HG03108 (cell line): ENCODE data around the gene LAMTOR5.
"Not testable (repeated sequence)": the region's sequence is repeated elsewhere in the genome, so short reads cannot be mapped to it uniquely, and the experiment has no call there.

Source experiments
- ATAC-seq: cut with Tn5 transposase; IDR thresholded peaks from one replicate; pipeline ENCODE4 v1.9.1; 2021; ENCODE audit warnings: moderate library complexity; ENCODE audit not compliant: unreplicated experiment

Gene LAMTOR5

DNA sequence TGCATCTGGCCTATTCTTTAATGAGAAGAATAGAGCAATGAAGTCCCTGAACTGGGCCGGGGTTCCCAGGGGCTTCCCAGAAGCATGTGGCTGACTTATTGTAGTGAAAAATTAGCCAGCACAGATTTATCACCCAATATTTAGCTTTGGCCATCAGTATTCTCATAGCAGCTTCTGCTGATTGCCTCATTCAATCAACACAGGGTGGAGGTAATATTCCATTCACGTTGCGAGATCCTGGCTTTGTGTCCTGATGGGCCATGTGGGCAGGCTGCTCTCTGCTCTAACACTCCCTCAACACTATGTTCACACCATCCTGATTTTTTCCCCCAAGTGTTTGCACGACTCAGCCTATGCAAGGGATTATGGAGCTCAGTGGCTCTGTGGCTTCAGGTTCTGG is 21.5 kb upstream of the LAMTOR5 start:
- ATAC-seq, result no peak

DNA sequence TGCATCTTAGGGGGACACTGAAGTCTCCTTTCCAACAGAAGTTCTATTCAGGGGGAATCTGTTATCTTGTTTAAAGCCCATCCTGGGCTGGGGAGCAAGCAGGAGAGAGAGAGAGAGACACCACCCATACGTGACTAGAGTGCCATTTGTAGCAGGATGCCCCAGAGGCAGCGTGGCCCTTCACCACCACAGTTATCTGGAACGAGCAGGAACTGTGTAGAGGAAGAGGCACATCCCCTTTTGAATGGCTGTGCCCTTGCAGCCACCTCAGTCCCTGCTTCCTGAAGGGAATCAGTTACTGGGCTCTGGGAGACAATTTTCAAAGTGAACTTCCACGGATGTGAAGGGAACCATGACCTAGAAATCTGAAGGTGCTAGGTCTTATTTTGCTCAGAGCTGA is 19.4 kb upstream of the LAMTOR5 start:
- no peak for ATAC-seq

DNA sequence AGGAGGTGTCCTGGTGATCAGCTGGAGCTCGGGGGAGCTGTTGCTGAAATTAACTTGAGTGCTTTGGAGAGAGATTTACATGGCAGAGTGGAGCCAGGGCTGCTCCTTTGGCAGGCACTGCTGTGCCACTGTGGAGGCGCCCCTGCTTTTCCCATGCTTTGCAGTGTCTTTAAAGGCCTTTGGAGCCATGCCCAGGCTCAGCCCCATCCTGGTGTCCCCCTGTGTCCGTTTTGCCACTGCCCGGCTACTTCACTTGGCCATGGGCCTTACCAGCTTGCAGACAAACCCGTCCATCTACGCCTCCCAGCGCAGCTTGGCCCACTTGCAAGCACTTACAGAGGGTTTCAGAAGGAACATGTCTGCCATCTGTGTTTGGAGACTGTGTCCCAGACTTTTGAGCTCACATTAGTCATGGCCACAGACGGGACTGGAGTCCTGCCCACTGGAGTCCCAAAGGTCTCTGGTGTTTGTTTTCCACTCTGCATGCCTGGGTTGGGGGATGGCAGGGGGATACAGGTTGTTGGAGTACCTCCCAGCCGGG is 18.2 kb upstream of the LAMTOR5 start:
- ATAC-seq, result no peak

DNA sequence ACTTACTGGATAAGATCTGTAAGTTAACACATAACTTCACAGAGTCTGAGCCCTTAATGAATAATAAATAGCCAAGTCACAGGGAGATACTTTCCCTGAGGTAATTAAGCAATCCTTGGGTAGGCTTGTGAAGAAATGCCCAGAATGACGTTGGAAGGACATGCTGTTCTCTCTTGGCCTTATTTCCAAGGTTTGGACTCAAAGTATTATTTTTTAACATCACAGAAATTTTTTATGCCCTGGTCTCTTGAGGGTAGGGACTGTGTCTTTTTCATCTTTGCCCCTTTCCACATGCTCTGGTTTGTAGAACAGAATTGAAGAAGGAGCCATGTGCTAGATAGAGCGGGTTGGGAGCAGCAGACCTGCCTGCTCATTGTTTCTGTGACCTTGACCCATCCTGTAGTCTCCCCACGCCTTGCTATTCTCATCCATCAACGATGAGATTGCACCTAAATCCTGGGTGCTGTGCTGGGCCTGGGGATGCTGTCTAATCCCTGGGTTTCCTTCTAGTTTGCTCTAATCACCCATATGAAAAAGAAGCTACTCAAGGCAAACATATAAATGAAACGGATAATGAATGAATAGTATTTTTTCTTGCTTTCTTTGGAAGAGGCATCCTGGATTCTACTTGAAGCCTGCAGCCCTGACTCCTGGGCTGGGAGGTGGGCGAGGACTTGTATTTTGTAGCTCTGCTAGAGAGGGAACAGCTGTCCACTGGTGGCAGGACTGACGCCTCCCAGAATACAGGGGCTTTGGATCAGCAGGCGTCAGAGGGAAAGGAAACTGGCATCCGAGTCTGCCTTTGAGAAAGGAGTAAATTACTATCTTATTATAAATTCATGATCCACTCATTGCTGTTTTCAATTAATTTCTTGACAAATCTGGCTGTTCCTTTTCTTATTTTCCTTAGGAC is 17.5 kb upstream of the LAMTOR5 start:
- ATAC-seq, result no peak

DNA sequence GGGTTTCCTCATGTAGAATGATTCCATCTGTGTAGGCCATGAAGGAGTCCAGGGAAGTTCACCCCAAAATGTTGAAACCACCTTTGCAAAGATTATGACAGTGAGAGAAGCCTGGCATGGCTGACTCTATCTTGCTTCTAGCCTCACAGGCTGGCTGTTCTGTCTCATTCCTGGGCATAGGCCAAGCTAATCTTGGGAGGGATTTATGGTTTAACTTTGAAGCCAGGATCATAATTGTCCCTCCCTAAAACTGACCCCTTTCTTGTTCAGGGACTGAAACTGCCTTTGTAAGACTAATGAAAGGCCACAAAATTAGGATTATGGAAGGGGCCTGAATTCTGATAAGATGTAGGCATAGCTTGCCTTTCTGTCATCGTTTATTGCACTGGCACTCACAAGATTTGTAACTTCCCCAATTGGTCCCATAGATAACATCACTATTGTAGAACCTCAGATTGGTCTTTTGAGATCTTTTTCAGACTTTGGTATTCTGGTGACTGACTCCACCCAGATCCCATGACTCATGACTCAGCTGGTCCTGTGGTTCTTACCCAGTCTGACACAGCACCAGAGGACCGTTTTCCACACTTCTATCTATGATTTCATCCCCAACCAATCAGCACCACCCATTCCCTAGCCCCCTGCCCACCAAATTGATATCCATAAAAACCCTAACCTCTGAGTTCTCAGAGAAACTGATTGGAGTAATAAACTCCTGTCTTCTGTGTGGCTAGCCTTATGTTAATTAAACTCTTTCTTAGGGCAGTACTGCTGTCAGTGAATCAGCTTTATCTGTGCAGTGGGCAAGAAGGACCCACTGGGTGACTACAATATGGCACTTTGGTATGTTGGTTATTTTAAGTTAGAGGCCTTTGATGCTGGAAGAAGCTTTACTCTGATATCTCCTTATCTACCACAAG is 13.6 kb upstream of the LAMTOR5 start:
- ATAC-seq, result no peak

DNA sequence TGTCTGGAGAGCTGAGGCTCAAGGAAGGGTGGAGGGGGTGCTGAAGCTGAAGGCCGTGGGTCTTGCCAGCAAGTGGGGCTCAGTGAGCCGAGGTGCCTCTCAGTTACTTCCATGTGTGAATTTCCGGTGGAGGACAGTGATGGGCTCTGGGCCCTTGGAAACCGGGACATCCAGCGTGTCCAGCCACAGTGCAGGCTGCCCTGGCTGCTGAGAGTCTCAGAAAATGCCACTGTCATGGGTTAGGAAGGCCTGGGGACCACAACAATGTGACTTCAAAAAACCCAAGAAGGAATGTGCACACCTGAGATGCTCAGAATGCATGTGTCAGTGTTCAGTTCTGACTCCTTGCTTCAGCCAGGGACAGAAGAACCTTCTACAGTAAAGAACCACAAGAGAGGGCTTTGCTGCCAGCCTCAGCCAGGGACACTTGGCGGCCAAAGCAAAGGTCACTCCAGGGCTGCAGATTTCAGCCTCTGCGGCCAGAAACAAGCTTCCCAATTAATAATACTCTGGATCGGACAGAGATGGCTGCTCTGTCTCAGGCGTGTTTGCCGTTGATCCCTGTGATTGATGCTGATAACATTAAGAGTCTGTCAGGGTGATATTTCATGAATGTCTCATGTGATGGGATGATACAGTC is 12.6 kb upstream of the LAMTOR5 start:
- no peak for ATAC-seq

DNA sequence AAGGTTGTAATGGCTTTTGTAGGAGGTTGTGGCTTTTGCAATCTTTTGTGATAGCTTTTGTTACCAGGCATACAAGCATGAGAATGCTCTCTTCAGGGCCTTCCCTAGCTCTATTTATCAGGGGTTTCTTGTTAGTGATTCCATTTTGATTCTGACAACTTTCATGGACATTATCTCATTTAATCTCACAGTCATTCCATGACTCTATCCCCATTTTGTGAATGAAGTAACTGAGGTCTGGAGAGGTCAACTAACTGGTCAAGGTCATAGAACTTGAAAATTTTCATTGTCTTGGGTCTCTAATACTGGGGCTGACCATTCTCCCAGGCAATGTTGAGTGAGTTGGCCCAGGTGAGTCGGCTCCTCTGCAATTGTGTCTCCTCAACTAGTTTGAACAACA is 11.2 kb upstream of the LAMTOR5 start:
- ATAC-seq, result no peak

DNA sequence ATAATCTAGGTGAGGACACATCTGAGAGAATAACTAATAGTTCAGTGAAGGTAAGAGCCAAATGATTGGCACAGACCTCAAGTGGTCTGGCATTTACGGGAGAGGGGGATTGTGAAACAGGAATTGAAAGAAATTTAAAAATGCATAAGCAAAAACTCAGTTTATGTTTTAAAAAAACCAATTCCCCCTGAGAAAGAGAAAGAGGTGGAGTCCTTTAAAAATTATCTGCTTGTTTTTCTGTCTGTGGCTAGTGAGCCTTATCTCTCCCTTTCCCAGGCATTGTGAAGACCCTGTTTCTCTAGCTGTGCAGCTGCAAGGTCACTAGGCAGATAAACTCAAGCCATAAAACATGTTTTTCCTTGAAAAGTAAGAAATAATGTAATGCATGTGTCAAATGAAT is 5.6 kb upstream of the LAMTOR5 start:
- not testable (repeated sequence) for ATAC-seq

DNA sequence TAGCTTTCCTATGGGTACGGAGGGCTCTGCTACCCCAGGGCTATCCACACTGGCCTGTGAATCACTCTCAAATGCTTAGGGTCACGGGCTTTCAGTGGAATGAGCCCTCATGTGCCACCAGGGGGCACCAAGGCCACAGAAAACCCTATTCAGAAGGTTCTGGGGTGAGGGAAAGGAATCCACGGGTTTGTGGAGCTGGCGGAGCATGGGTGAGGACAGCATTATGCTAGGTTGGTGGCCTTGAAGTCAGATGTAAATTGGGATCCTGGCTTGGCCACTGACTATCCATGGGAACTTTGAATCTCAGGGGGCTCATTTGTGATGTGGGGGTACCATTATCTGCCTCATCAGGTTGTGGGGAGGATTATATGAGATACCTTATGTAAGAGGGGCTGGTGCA is 5.1 kb upstream of the LAMTOR5 start:
- ATAC-seq, result peak; percentile 43

DNA sequence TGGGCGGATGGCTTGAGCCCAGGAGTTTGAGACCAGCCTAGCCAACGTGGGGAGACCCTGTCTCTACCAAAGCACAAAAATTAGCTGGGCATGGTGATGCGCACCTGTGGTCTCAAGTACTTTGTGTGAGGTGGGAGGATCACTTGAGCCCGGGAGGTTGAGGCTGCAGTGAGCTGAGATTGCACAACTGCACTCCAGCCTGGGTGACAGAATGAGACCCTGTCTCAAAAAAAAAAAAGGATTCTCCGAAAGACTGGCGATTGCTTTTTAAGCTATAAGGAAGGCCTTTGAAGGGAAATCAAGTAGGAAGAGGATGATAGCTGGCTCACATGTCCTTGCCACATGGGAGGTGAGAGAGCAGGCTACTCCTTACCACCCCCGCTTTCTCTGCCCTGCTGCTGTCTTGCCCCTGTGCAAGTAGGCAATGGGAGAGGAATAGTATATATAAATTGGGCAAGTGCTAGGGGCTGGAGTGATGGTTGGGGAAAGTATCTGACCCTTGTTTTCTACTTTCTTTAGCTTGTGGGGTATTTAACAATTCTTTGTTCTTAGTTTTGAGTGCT is 3.8 kb upstream of the LAMTOR5 start:
- no peak for ATAC-seq

DNA sequence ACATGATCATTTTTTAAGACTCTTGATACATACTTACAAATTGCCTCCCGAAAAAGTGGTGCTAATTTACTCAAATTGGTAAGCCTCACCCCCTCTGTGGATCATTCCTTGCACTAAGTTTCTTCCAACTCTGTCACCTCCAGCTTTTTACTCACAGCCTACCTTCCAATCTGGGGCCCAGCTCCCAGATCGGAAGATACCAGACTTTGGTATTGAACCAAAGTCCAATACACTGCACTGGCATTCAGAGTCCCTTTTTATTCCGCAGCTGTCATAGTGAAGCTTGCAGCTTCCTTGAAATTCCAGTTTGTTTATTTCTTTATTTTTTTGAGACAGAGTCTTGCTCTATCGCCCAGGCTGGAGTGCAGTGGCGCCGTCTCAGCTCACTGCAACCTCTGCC is 1.8 kb upstream of the LAMTOR5 start:
- no peak for ATAC-seq

DNA sequence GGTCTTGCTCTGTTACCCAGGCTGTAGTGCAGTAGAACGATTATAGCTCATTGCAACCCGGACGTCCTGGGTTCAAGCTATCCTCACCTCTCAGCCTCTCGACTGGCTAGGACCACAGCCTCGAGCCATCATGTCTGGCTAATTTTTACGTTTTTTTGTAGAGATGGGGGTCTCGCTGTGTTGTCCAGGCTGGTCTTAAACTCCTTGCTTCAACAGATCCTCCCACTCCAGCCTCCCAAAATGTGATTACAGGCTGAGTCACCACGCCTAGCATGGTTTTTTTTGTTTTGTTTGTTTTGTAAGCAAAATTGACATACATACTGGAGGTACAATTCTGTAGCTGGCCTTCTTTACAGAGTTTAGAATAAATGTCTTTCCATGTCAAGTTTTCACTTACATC is 994 bp upstream of the LAMTOR5 start:
- no peak for ATAC-seq

DNA sequence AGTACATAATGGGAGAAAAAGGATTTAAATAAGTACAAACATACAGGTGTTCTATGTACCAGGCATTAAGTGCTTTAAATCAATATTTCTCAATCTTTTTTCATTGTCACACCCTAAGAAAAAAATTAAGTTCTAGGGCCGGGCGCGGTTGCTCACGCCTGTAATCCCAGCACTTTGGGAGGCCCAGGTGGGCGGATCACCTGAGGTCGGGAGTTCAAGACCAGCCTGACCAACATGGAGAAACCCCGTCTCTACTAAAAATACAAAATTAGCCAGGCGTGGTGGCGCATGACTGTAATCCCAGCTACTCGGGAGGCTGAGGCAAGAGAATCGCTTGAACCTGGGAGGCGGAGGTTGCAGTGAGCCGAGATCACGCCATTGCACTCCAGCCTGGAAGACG is 1.1 kb downstream of the LAMTOR5 start:
- not testable (repeated sequence) for ATAC-seq

DNA sequence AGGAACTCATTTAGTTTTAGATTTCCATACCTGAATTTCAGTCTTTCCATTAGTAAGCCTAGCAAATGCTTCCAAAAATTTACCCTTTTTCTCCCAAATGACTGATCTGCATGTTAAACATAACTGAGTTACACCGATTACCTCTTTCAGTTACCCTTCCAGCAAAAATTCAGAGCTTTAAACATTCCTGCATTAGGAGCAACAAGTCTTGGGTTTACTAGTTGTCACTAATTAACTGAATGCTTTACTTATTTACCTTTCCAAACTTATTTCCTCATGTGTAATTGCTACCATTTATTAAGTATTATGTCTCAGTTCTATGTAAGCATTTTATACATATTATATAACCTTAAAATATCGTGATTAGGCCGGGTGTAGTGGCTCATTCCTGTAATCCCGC is 3.1 kb downstream of the LAMTOR5 start:
- ATAC-seq, result no peak

DNA sequence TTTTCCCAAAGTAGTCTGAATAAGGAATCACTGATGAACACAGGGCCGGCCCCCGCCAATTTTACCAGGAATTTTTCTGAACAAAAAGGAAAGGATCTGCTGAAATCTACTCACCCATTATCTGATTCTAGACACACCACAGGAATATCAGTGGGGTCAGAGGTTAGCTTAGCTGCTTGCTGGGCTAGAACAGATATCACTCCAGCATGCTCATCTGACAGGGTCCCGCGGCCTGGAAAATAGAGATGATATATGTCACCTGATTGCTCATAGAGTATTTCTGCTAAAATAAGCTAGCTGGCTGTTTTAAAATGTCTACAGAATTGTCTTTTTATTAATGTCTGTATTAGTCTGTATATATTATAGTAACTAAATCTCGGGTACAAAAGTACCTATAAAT is 3.7 kb downstream of the LAMTOR5 start:
- no peak for ATAC-seq

DNA sequence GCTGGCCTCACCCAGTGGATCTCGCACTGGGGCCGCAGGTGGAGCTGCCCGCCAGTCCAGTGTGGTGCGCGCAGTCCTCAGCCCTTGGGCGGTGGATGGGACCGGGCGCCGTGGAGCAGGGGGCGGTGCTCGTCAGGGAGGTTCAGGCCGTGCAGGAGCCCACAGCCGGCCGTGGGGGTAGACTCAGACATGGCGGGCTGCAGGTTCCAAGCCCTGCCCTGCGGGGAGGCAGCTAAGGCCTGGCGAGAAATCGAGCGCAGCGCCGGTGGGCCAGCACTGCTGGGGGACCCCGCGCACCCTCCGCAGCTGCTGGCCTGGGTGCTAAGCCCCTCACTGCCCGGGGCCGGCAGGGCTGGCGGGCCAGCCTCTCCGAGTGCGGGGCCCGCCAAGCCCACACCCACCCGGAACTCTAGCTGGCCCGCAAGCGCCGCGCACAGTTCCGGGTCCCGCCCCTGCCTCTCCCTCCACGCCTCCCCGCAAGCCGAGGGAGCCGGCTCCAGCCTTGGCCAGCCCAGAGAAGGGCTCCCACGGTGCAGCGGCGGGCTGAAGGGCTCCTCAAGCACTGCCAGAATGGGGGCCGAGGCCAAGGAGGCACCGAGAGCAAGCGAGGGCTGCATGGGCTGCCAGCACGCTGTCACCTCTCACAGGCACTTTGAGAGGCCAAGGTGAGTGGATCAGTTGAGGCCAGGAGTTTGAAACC is 11.1 kb downstream of the LAMTOR5 start:
- not testable (repeated sequence) for ATAC-seq

DNA sequence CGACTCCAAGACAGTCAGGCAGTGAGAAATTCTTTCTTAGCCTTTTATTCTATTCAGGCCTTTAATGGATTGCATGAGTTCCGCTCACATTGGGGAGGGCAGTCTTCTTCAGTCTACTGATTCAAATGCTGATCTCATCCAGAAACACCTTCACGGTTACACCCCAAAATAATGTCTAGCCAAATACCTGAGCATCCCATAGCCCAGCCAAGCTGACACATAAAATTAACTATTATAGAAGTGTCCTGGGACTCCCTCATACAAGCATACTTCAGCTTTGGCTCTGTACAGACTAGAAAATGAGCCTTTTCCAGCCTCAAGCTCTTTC is 13.0 kb downstream of the LAMTOR5 start:
- no peak for ATAC-seq

DNA sequence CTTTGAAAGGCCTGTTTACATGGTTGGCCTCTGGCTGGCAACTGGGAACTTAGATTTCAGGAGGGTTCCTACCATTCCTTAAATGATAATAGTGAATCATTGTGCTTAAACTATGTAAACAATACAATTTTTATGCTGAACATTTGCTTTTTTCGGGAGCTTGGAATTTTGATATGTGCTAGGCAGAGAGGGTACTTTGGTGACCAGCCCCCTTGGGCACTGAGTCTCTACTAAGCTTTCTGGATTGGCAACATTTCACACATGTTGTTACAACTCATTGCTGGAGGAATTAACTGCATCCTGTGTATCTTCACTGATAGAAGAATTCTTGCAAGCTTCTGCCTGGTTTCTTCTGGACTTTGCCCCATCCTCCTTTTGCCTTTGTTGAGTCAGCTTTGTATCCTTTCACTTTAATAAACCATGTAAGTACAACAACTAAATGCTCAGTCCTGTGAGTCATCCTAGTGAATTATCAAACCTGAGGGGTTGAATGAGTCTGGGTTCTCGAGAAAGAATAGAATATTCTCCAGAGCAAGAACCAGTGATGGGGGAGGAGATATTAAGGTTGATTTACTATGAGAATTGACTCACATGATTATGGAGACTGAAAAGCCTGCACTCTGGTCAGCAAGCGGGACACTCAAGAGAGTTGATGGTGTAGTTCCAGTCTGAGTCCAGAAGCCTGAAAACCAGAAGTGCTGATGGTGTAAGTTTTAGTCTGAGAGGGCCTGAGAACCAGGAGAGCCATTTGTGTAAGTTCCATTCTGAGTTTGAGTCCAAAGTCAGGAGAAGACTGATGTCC is 13.6 kb downstream of the LAMTOR5 start:
- ATAC-seq, result no peak

DNA sequence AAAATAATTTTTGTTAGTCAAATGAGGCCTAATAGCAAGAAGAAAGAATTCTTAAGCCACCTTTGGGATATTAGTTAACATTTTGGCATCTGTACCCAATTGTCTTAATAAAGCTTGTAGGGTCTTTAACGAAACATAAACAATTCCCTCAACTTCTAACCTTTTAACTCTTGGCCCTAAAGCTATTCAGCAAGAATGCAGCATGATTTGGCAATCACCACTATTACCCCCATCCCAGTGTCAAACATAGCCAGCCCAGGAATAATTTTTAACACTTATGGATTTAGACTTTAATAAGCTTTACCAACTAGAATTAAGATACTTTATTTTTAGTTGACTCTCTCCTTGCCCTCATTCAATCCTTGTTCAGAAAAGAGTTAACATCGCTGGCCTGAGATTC is 14.2 kb downstream of the LAMTOR5 start:
- no peak for ATAC-seq
